Colonic mucosa (tissue), 4 donors: ENCODE measurements around the gene VDAC1. TPM values are rescaled to one million over a fixed set of nuclear protein-coding genes. Genes with fewer than 3 reads are reported as not detected.

Experiments
- DNase-seq: peaks from one replicate; pipeline ENCODE4 v3.0.0-alpha.2; 2020
- H3K27ac ChIP-seq: fragments of 200-600 bp; one replicate; pipeline ENCODE4 v1.8.0; 2021
- H3K27me3 ChIP-seq: fragments of 200-600 bp; one replicate; pipeline ENCODE4 v1.8.0; 2021
- H3K36me3 ChIP-seq: fragments of 200-600 bp; one replicate; pipeline ENCODE4 v1.8.0; 2021
- H3K4me1 ChIP-seq: fragments of 200-600 bp; one replicate; pipeline ENCODE4 v1.8.0; 2021; ENCODE audit warnings: mild to moderate bottlenecking
- H3K4me3 ChIP-seq: fragments of 200-600 bp; one replicate; pipeline ENCODE4 v1.8.0; 2021
- H3K9ac ChIP-seq, 2 donors: one replicate each; pipeline ENCODE4 v1.7.0; 2013; ENCODE audit warnings: control low read depth in 2 of 2, low read depth in 2 of 2, low read length in 2 of 2
- H3K9me3 ChIP-seq: fragments of 200-600 bp; one replicate; pipeline ENCODE4 v1.8.0; 2021
- intact Hi-C: fragments of 100-400 bp; cut with DNase I; formaldehyde crosslinking; loops from one replicate; pipeline ENCODE4 v1.14.1; 2022
- total RNA-seq, 2 donors: library from RNA; stranded (reverse); fragmentation: NEBNext Ultra II Directional in 1 of 2; extraction: Animal tissue kit (Norgen Biotek cat#: 25700) in 1 of 2; gene quantifications; one replicate each; pipeline ENCODE4 v1.2.1, GENCODE V29; 2021
- TF ChIP-seq, protein P1 (sequence below): fragments of 200-600 bp; IDR thresholded peaks from one replicate; pipeline ENCODE4 v1.8.0; 2022; ENCODE audit warnings: antibody characterized with exemption, mild to moderate bottlenecking
- donor health status: healthy.
- donor health status: DM: no; HTN: no; CAD: no.
- donor health status: DM: no; HTN: no; CAD: no.

The VDAC1 gene
- total RNA-seq, 2 donors from 2014 or later = 297 to 306 TPM

DNA sequence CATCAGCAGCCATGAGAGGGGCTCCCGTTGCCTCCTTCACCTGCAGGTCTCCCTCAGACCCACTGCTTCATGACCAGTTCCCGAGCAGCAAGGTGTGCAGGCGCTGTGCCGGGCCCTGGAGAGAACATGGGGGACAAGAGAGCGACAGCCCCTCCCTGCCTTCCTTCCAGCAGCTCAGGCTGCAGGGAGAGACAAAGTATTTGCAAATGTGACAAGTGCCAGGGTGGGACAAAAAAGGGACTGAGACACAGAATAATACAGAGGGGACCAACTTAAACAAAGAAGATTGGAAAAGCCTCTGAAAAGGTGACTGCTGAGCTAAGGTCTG, 22.5 kb upstream of the VDAC1 start:
- peak overlapping the region in 1 of 2 donors; percentile 51 for H3K9ac ChIP-seq
- H3K27ac ChIP-seq = no peak overlapping the region
- H3K9me3 ChIP-seq = no peaks in the 10 kb centered on the region
- H3K4me1 ChIP-seq = no peaks in the 10 kb centered on the region
- H3K27me3 ChIP-seq = no peaks in the 10 kb centered on the region
- no peaks in the 10 kb centered on the region for H3K36me3 ChIP-seq
- H3K4me3 ChIP-seq = no peak overlapping the region
- intact Hi-C loops = no loop called here
- TF ChIP-seq, protein P1, sequence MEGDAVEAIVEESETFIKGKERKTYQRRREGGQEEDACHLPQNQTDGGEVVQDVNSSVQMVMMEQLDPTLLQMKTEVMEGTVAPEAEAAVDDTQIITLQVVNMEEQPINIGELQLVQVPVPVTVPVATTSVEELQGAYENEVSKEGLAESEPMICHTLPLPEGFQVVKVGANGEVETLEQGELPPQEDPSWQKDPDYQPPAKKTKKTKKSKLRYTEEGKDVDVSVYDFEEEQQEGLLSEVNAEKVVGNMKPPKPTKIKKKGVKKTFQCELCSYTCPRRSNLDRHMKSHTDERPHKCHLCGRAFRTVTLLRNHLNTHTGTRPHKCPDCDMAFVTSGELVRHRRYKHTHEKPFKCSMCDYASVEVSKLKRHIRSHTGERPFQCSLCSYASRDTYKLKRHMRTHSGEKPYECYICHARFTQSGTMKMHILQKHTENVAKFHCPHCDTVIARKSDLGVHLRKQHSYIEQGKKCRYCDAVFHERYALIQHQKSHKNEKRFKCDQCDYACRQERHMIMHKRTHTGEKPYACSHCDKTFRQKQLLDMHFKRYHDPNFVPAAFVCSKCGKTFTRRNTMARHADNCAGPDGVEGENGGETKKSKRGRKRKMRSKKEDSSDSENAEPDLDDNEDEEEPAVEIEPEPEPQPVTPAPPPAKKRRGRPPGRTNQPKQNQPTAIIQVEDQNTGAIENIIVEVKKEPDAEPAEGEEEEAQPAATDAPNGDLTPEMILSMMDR = no peak
- no peak for DNase-seq

DNA sequence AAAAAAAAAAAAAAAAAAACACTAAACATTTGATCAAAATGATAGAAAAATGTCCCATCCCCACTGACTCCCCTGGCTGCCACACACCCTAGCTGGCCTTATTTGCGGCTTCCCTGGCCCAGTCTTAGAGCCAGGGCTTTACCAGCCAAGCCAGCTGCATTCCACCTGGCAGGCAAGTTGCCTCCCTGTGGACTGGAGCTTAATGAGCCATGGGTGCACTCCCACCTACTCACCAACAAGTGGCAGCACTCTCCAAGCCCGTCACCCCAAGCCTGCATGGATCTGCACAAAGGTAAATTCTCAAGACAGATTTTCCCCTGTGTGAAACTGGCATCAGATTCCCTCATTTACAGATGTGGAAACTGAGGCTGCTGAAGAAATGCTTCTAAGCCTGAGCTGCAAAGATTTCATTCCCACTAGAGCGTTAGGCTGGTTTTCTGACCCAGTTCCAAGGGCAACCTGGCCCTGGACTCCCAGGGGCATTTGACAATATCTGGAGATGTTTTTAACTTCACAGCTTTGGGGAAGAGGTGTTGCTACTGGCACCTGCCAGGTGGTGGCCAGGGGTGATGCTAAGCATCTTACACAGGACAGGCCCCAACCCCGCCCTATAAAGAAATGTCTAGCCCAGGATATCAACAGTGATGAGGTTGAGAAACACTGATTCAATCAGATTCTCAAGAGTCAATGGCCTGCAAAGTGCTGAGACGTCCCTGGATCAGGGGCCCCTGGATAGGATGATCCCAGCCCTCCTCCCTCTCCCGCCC, 21.9 kb upstream of the VDAC1 start:
- TF ChIP-seq, protein P1 = peak; percentile 58

DNA sequence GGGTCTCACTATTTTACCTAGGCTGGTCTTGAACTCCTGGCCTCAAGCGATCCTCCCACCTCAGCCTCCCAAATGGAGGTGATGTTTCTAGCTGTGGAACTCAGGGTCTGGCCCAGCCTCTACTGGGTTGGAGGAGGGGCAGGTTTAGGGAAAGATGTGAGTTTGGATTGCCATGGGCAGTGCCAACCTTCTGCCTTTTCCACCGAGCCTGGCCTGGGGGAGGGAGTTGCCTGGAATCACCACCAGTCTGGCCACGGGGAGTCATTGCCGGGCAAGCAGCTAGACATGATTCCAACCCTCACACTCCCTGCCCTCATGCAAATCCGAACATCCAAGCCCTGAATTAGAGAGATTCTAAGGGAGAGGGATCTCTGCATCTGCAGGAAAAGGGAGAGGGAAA, 21.0 kb upstream of the VDAC1 start:
- Histone ChIP-seq H3K36me3 (no peaks in the 10 kb centered on the region), H3K27me3 (no peaks in the 10 kb centered on the region), H3K4me1 (no peaks in the 10 kb centered on the region), H3K27ac (no peak overlapping the region), H3K4me3 (no peak overlapping the region), H3K9ac (no peak overlapping the region), H3K9me3 (no peaks in the 10 kb centered on the region)
- intact Hi-C loops = no loop called here
- DNase-seq = no peak
- TF ChIP-seq, protein P1 = no peak

More for the DNA sequence above, 21.9 kb upstream of the VDAC1 start:
- Histone ChIP-seq H3K4me1 (no peaks in the 10 kb centered on the region), H3K27ac (no peak overlapping the region), H3K9ac (peak overlapping the region in 1 of 2 donors; percentile 51), H3K9me3 (no peaks in the 10 kb centered on the region), H3K36me3 (no peaks in the 10 kb centered on the region), H3K27me3 (no peaks in the 10 kb centered on the region), H3K4me3 (no peak overlapping the region)
- peak; percentile 49 for DNase-seq
- intact Hi-C loops = no loop called here

DNA sequence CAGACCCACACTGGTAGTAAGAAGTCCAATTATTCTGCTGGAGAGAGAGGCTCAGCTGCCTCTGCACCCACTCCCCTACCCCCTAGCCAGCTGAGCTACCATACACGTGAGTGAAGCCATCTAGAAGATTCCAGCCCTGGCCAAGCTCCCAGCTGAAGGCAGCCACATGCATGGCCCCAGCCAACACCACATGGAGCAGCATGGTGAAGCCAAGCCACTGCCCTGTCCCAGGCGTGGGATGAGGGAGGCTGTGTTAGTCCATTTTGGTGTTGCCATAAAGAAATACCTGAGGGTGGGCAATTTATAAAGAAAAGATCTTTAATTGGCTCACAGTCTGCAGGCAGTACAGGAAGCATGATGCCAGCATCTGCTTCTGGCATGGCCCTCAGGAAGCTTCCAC, 20.0 kb upstream of the VDAC1 start:
- DNase-seq = no peak
- H3K9ac ChIP-seq = no peak overlapping the region
- H3K27me3 ChIP-seq = no peaks in the 10 kb centered on the region
- H3K4me3 ChIP-seq = no peak overlapping the region
- intact Hi-C loops = no loop called here
- no peaks in the 10 kb centered on the region for H3K9me3 ChIP-seq
- H3K4me1 ChIP-seq = no peaks in the 10 kb centered on the region
- TF ChIP-seq, protein P1 = no peak
- H3K36me3 ChIP-seq = no peaks in the 10 kb centered on the region
- no peak overlapping the region for H3K27ac ChIP-seq

DNA sequence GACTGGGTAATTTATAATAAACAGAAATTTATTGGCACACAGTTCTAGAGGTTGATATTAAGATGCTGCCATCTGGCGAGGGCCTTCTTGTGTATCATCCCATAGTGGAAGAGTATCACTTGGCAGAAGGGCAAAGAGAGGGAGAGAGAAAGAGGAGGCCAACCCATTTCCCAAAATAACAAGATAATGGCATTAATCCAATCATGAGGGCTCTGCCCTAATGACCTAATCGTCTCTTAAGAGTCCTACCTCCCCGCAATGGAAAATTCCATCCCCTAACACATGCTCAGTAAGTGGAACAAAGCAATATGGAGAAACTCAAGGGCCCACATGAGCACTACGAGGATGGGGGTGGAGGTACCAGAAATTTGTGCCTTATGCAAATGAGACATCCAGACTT, 17.6 kb upstream of the VDAC1 start:
- no peak for DNase-seq
- H3K27me3 ChIP-seq = no peaks in the 10 kb centered on the region
- TF ChIP-seq, protein P1 = no peak
- H3K9me3 ChIP-seq = no peaks in the 10 kb centered on the region
- no peak overlapping the region for H3K9ac ChIP-seq
- no peak overlapping the region for H3K4me3 ChIP-seq
- no peak overlapping the region for H3K27ac ChIP-seq
- no peaks in the 10 kb centered on the region for H3K36me3 ChIP-seq
- intact Hi-C loops = no loop called here
- H3K4me1 ChIP-seq = no peaks in the 10 kb centered on the region
